Measurements from ENCODE around the gene EXOC6.

- TF ChIP-seq POLR2AphosphoS5 (IDR thresholded peaks at IDR 0.05) (no peak), CTCF (IDR thresholded peaks at IDR 0.05 in 8 of 11, conservative IDR thresholded peaks at IDR 0.05 in 3 of 11) (no peak)
These were observed 124.6 kb downstream of the EXOC6 start for GRCh38 chr10:92972886-92973285.
